ENCODE measurements around the gene WASF2.

Gene WASF2

DNA sequence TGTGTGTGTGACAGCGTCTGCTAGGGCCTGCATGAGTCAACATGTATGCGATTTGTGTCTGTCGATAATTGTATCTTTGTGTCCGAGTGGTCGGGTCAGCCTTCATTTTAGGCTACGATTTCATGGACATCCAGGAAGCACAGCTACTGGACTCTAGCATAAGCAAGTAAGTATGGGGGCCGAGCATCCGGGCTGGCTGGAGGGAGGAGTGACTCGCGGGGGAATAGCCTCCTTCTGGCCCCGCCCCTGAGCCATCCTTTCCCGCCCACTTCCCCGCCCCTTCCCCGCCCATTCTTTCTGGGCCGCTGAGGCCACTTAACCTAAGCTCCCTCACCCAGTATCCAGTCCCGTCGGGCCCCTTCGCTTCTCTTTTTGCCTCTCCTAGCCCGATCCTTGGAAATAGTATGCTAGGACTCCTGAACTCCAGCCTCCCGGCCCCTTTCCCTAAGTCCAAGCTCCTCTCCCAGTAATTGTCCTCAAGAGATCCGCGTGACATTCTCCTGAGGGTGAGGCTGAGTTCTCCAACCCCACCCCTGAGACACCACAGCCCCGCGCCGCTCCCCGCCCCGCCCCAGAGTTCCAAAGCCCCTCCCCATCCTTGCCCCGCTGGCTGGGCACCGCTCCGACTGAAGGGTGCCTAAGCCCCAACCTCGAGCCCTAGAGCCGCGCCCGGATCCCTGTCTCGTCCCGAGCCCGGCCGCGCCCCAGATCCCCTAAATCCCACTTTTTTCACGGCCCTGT is 124.4 kb downstream of the WASF2 start:
- peak; percentile 43 for DNase-seq (ENCODE audit: low read depth)
- H3K4me3 ChIP-seq (ENCODE audit: low read depth, low read length) = peak overlapping the region; percentile 56
- no peak for TF ChIP-seq CTCF (IDR thresholded peaks at IDR 0.05; ENCODE audit: control insufficient read depth, extremely low read depth, insufficient read depth)

DNA sequence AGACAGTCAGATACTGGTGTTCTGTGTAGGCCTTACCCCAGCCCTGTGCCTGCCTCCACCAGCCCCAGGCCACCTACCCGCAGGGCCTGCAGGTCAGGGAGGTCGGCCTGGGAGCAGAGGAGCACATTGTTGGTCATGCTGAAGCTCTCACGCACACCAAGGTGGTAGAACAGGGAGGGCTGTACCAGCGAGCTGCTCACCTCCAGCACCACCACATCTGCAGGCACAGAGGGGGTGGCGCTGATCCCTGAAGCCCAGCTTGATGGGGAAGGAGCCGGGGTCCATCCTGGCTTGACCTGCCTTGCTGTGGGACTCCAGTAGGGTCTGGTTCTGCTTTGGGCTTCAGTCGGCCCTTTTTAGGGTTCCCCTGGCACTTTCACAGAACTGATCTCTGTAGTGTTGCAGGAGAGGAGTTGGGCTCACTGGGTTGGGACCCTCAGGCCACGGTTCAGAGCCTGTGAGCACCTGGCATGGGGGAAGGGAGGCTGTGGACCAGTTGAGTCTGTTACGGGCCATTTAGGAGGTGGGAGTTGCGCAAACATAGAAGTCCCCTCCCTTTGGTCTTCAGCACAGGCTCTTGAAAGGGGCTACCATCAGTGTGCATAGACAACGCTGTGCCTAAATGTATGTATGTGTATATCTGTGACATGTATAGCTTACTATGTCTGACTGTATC is 125.1 kb downstream of the WASF2 start:
- H3K4me3 ChIP-seq (ENCODE audit: low read depth, low read length) = peak overlapping the region; percentile 31
- no peak for TF ChIP-seq CTCF (IDR thresholded peaks at IDR 0.05; ENCODE audit: control insufficient read depth, extremely low read depth, insufficient read depth)
- DNase-seq (ENCODE audit: low read depth) = no peak

DNA sequence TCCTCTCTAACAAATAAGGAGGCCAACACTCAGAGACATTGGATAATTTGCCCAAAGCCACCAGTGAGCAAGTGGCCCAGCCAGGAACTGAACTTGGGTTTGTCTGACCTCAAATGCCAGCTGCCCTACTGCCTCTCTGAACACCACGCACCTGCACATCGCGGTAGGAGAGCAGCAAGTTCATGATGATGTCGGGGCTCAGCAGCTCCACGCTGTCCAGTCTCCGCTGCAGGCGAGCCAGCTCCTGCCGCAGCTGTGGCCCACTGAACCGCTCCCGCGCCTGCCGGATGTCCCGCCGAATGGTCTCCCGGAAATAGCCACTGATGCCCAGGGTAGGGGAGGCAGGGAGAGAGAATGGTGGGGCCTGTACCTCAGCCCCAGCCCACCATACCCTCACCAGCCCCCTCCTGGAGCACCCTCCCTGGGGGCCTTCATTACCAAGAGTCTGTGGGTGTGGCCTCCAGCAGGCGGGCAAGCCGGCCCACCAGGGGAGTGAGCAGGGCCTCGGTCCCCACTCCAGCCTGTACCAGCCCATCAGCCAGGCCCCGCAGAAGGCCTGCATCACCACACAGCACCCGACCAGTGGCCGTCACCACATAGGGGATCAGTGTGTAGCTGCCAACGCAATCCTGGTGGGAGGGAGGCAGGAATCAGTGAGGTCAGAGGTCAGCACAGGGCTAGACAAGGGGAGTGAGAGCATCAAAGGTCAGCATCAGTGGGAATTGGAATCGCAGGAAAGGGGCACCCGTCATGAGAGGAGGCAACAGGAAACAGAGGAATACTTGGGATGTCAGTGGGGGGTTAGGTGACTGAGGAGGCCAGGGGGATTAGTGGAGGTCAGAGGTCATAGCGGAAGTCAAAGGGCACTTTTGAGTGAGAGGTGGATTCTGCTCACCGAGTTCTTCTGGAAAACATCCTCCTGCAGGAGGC is 125.9 kb downstream of the WASF2 start:
- no peak for TF ChIP-seq CTCF (IDR thresholded peaks at IDR 0.05; ENCODE audit: control insufficient read depth, extremely low read depth, insufficient read depth)

DNA sequence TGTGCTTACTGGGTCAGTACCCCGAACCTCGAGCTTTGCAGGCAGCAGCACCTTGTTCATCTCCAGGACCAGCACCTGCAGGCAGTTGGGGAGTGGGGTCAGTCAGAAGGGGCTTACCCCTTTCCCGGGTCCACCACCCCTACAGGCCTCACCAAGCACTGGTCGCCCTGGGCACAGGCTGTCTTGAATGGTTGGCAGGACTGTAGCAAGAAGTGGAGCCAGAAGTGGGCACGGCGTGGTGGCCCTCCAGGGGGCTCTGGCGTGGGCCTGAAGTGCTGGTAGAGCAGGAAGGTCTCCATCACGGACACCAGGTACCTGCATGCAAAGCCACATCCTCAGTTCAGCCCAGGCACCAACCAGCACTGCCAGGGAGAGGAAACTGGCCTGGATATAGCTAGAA is 128.4 kb downstream of the WASF2 start:
- no peak for TF ChIP-seq CTCF (IDR thresholded peaks at IDR 0.05; ENCODE audit: control insufficient read depth, extremely low read depth, insufficient read depth)
- DNase-seq (ENCODE audit: low read depth) = no peak
- H3K4me3 ChIP-seq (ENCODE audit: low read depth, low read length) = no peak overlapping the region

More for the DNA sequence above, 125.9 kb downstream of the WASF2 start:
- no peak overlapping the region for H3K4me3 ChIP-seq (ENCODE audit: low read depth, low read length)
- no peak for DNase-seq (ENCODE audit: low read depth)

- DNase-seq (ENCODE audit: low read depth) = no peak
- TF ChIP-seq CTCF (IDR thresholded peaks at IDR 0.05; ENCODE audit: control insufficient read depth, extremely low read depth, insufficient read depth) = no peak
- no peak overlapping the region for H3K4me3 ChIP-seq (ENCODE audit: low read depth, low read length)
Measured at GRCh38 chr1:27361044-27361402, 128.9 kb downstream of the WASF2 start.

DNA sequence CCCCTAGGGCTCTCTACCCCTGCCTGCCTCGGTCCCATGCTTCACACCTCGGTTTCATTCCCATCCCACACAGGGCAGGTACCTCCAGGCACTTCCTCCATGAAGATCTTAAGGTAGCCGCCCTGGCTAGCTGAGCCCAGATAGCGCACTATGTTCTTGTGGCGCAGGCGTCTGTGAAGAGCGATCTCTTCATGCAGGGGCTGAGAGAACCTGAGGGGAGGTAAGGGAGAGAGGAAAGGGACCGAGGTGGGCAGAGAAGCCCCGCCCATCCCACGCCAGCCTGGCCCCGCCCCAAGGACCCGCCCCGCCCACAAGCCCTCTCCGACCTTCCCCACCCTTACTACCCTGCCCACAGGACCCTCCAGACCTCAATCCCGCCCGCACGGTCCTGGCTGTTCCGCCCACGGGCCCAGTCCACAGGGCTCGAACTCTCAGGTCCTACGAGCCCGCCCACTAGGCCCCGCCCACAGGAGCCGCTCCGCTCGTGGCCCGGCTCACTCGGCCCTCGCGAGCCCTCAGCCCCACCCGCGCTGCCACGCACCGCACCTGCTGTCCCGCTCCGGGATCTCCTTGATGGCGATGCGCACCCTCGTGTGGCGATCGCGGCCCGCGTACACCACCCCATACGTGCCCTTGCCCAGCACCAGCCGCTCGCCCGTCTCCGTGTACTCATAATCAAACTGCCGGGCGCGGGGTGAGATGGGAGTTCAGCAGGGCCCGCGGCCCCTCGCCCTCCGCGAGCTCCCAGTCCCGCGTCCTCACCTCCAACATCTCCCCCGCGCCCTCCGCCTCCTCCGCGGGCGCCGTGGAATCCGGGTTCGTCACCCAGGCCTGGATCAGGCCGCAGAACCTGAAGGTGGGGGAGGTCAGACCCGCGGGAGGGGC is 129.6 kb downstream of the WASF2 start:
- DNase-seq (ENCODE audit: low read depth) = no peak
- TF ChIP-seq CTCF (IDR thresholded peaks at IDR 0.05; ENCODE audit: control insufficient read depth, extremely low read depth, insufficient read depth) = no peak
- no peak overlapping the region for H3K4me3 ChIP-seq (ENCODE audit: low read depth, low read length)

Data from LNCaP clone FGC (cell line).